Measurements from ENCODE around the gene TBXAS1.

The TBXAS1 gene

DNA sequence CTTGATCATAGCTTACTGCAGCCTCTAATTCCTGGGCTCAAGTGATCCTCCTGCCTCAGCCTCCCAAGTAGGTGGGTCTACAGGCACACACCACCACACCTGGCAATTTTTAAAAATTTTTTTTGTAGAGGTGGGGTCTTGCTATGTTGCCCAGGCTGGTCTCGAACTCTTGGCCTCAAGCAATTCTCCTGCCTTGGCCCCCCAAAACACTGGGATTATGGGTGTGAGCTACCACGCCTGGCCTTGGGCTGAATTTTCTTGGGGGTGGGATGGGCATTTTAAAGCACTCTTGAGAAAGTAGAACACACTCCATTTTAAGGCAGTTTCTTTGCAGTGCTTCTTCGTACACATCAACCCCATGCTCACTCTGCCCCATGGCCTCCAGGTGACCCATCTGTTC lies 28.7 kb downstream of the TBXAS1 start:
- DNase-seq (ENCODE audit: low spot score): no peak
- in situ Hi-C loops (cut with MboI; ENCODE audit: low pct_unique_long_range_greater_than_20kb, low sequenced_read_pairs, unreplicated experiment): no loop called here
- no peak for TF ChIP-seq CTCF (IDR thresholded peaks at IDR 0.05; ENCODE audit: extremely low read depth, insufficient read depth, missing control alignments)

- no peak for TF ChIP-seq CTCF (IDR thresholded peaks at IDR 0.05; ENCODE audit: extremely low read depth, insufficient read depth, missing control alignments)
- no peak for DNase-seq (ENCODE audit: low spot score)
- in situ Hi-C loops (cut with MboI; ENCODE audit: low pct_unique_long_range_greater_than_20kb, low sequenced_read_pairs, unreplicated experiment): no loop called here
Observed at GRCh38 chr7:139860090-139860775, 31.2 kb downstream of the TBXAS1 start.

- TF ChIP-seq CTCF (IDR thresholded peaks at IDR 0.05; ENCODE audit: extremely low read depth, insufficient read depth, missing control alignments): no peak
- no peak for DNase-seq (ENCODE audit: low spot score)
- in situ Hi-C loops (cut with MboI; ENCODE audit: low pct_unique_long_range_greater_than_20kb, low sequenced_read_pairs, unreplicated experiment): no loop called here
Observed at GRCh38 chr7:139861803-139862202, 32.7 kb downstream of the TBXAS1 start.

DNA sequence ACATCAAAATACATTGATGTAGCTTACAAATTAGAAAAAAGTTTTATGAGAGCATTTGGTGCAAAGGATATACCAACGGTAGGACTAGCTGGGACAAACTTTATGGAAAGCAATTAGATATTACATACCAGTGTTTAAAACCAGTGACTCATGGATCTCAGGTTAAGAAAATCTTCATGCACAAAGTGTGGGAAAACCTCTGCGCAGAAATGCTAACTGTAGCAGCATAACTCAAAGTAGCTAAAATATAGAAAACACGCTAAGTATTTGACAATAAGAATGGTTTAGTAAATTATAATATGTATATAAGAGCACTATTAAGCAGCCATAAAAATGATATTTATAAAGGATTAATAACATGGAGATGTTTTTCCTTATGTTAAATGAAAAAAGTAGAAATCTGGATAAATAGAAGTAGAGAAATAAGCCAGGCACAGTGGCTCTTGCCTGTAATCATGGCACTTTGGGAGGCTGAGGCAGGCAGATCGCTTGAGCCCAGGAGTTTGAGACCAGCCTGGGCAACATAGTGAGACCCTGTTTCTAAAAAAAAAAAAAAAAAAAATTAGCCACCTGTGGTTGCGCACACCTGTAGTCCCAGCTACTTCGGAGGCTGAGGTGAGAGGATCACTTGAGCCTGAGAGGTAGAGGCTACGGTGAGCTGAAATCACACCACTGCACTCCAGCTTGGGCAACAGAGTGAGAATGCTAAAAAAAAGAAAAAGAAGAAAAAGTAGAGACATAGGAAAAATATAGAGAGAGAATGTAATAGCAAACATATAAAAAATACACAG lies 37.2 kb downstream of the TBXAS1 start:
- in situ Hi-C loops (cut with MboI; ENCODE audit: low pct_unique_long_range_greater_than_20kb, low sequenced_read_pairs, unreplicated experiment): no loop called here
- no peak for DNase-seq (ENCODE audit: low spot score)
- TF ChIP-seq CTCF (IDR thresholded peaks at IDR 0.05; ENCODE audit: extremely low read depth, insufficient read depth, missing control alignments): no peak

DNA sequence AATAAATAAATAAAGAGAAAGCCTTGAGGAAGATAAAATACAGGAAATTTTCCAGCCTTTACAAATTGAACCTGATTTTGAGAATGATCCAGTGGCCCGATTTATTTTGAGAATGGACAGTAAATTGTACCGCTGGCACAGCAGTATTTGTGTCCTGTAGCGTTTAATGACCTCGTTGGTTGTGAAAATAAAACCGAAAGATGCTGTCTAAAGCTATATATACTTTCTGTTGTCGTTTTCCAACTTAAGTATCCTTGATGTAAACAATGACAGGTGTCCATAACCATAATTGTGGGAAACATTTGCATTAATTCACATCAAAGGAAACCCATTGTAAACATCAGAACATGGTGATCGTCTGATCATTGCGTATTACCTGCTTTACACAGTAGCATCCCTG lies 38.8 kb downstream of the TBXAS1 start:
- no peak for DNase-seq (ENCODE audit: low spot score)
- in situ Hi-C loops (cut with MboI; ENCODE audit: low pct_unique_long_range_greater_than_20kb, low sequenced_read_pairs, unreplicated experiment): no loop called here
- TF ChIP-seq CTCF (IDR thresholded peaks at IDR 0.05; ENCODE audit: extremely low read depth, insufficient read depth, missing control alignments): no peak

GRCh38 chr7:139869886-139870285 lies 40.8 kb downstream of the TBXAS1 start:
- no peak for DNase-seq (ENCODE audit: low spot score)
- no peak for TF ChIP-seq CTCF (IDR thresholded peaks at IDR 0.05; ENCODE audit: extremely low read depth, insufficient read depth, missing control alignments)
- in situ Hi-C loops (cut with MboI; ENCODE audit: low pct_unique_long_range_greater_than_20kb, low sequenced_read_pairs, unreplicated experiment): no loop called here

All from GM13977 (cell line).